Calu3 (cell line): ENCODE measurements around the gene TIMP2. TPM values are rescaled to one million over a fixed set of nuclear protein-coding genes. Genes with fewer than 3 reads are reported as not detected.
"Not testable (repeated sequence)": the region's sequence is repeated elsewhere in the genome, so short reads cannot be mapped to it uniquely, and the experiment has no call there.

Source experiments
- BruUV-seq: library from RNA; stranded (reverse); fragments of 400-500 nt; replicated peaks from 2 replicates; lab custom pipeline; 2021; lab: Mats Ljungman, UMichigan
- CTCF ChIA-PET: fragments of 300-600 bp; sonication (Branson Sonifier 250); formaldehyde crosslinking; loops from one replicate; lab custom pipeline; 2022; ENCODE audit warnings: antibody characterized with exemption; lab: Charles Lee
- DNase-seq: peaks from one replicate; pipeline ENCODE4 v3.0.0; 2022
- H3K27ac Mint-ChIP-seq: one replicate; pipeline ENCODE4 v1.8.0; 2022; ENCODE audit warnings: mixed read lengths; ENCODE audit not compliant: unreplicated experiment
- H3K27me3 Mint-ChIP-seq: one replicate; pipeline ENCODE4 v1.8.0; 2022; ENCODE audit warnings: mixed read lengths; ENCODE audit not compliant: unreplicated experiment
- H3K36me3 Mint-ChIP-seq: one replicate; pipeline ENCODE4 v1.8.0; 2022; ENCODE audit warnings: mild to moderate bottlenecking, moderate library complexity, mixed read lengths; ENCODE audit not compliant: insufficient read depth, unreplicated experiment
- H3K4me1 Mint-ChIP-seq: one replicate; pipeline ENCODE4 v1.8.0; 2022; ENCODE audit warnings: mild to moderate bottlenecking, low read depth, mixed read lengths; ENCODE audit not compliant: unreplicated experiment
- H3K4me3 Mint-ChIP-seq: one replicate; pipeline ENCODE4 v1.8.0; 2022; ENCODE audit warnings: mild to moderate bottlenecking, low read depth, moderate library complexity, mixed read lengths; ENCODE audit not compliant: unreplicated experiment
- H3K9me3 Mint-ChIP-seq: one replicate; pipeline ENCODE4 v1.8.0; 2022; ENCODE audit warnings: low read depth, mixed read lengths; ENCODE audit not compliant: unreplicated experiment
- intact Hi-C: fragments of 100-400 bp; cut with micrococcal nuclease; formaldehyde crosslinking; loops from one replicate; pipeline ENCODE4 v1.10.0; 2022; ENCODE audit not compliant: unreplicated experiment
- total RNA-seq: library from RNA; stranded (reverse); gene quantifications from 2 replicates; pipeline ENCODE4 v1.2.3, GENCODE V29; 2022
- TF ChIP-seq, protein P1 (sequence below): fragments of 200-600 bp; IDR thresholded peaks from one replicate; pipeline ENCODE4 v1.8.0; 2022; ENCODE audit warnings: antibody characterized with exemption; ENCODE audit not compliant: unreplicated experiment

TIMP2 gene
- total RNA-seq, 1 experiment from 2014 or later = 246 TPM

DNA sequence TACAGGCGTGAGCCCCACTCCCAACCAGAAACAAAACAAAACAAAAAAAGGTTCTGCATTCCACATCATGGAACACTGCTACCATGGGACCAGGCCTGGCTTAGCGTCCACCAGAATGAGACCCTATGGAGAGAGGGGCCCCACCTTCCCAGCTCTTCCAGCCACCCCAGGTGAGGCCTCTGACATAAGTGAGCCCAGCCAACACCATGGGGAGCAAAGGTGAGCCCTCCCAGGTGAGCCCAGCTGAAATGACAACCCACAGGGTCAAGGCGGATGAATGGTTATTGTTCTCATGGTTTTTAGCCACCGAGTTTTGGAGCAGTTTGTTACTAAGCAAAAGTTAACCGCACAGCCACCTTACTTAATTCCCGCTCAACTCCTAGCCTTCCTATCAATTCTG is 38.2 kb upstream of the TIMP2 start:
- no peak for DNase-seq
- CTCF ChIA-PET = interaction anchor here (1.5 kb wide), 1 partner anchor 97 kb away, joined by 3 read pairs; no protein-coding TSS in a partner anchor
- Mint-ChIP-seq H3K4me3 (no peak overlapping the region), H3K27me3 (no peaks in the 10 kb centered on the region), H3K27ac (peak overlapping the region; percentile 58), H3K36me3 (peaks cover 53% of the 10 kb centered on the region), H3K4me1 (peaks cover 16% of the 10 kb centered on the region), H3K9me3 (no peaks in the 10 kb centered on the region)
- no TSS peak for BruUV-seq
- TF ChIP-seq, protein P1, sequence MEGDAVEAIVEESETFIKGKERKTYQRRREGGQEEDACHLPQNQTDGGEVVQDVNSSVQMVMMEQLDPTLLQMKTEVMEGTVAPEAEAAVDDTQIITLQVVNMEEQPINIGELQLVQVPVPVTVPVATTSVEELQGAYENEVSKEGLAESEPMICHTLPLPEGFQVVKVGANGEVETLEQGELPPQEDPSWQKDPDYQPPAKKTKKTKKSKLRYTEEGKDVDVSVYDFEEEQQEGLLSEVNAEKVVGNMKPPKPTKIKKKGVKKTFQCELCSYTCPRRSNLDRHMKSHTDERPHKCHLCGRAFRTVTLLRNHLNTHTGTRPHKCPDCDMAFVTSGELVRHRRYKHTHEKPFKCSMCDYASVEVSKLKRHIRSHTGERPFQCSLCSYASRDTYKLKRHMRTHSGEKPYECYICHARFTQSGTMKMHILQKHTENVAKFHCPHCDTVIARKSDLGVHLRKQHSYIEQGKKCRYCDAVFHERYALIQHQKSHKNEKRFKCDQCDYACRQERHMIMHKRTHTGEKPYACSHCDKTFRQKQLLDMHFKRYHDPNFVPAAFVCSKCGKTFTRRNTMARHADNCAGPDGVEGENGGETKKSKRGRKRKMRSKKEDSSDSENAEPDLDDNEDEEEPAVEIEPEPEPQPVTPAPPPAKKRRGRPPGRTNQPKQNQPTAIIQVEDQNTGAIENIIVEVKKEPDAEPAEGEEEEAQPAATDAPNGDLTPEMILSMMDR = no peak
- intact Hi-C loops = no loop called here

DNA sequence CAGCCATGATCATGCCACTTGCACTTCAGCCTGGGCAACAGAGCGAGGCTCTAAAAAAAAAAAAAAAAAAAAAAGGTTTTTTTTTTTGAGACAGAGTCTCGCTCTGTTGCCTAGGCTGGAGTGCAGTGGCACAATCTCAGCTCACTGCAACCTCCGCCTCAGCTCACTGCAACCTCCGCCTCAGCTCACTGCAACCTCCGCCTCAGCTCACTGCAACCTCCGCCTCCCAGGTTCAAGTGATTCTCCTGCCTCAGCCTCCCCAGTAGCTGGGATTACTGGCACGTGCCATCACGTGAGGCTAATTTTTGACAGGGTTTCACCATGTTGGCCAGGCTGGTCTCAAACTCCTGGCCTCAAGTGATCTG is 37.8 kb upstream of the TIMP2 start:
- H3K4me1 Mint-ChIP-seq = peaks cover 17% of the 10 kb centered on the region
- H3K9me3 Mint-ChIP-seq, DNase-seq, BruUV-seq, intact Hi-C loops, H3K4me3 Mint-ChIP-seq, H3K27me3 Mint-ChIP-seq: not testable (repeated sequence)
- peaks cover 48% of the 10 kb centered on the region for H3K36me3 Mint-ChIP-seq
- CTCF ChIA-PET = interaction anchor here (1.0 to 1.5 kb wide), 3 partner anchors 91 to 110 kb away, joined by 3 to 6 read pairs (median 3); no protein-coding TSS in a partner anchor
- peak overlapping the region; percentile 58 for H3K27ac Mint-ChIP-seq

DNA sequence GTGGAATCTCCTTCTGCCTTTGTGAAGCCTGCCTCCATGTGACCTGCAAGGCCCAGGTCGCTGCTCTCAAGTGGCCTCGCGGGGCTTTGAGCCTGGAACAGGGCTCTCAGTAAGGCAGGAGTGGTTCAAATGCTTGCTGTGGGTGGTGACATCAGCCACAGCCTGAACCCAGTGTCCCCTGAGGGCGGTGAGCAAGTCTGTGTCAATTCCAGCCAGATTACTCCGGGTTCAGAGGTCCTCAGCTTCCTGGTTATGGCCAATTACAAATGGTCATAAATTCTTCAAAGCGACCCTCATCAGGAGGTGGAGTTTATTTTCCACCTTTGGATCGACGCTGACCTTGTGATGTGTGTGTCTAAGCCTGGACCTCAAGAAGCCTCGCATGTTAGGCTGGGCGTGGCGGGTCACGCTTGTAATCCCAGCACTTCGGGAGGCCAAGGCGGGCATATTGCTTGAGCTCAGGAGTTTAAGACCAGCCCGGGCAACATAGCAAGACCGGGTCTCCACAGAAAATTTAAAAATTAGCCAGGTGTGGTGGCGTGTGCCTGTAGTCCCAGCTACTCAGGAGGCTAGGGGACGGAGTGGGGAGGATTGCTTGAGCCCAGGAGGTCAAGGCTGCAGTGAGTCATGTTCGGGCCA is 37.3 kb upstream of the TIMP2 start:
- Mint-ChIP-seq H3K9me3 (no peaks in the 10 kb centered on the region), H3K36me3 (peaks cover 44% of the 10 kb centered on the region), H3K4me1 (peaks cover 17% of the 10 kb centered on the region), H3K27ac (peak overlapping the region; percentile 56), H3K27me3 (no peaks in the 10 kb centered on the region), H3K4me3 (no peak overlapping the region)
- TF ChIP-seq, protein P1 = no peak
- intact Hi-C loops = no loop called here
- BruUV-seq = no TSS peak
- DNase-seq = peak; percentile 69
- CTCF ChIA-PET = interaction anchor here (0.8 to 1.5 kb wide), 4 partner anchors 79 to 110 kb away, joined by 3 to 6 read pairs (median 3); no protein-coding TSS in a partner anchor

DNA sequence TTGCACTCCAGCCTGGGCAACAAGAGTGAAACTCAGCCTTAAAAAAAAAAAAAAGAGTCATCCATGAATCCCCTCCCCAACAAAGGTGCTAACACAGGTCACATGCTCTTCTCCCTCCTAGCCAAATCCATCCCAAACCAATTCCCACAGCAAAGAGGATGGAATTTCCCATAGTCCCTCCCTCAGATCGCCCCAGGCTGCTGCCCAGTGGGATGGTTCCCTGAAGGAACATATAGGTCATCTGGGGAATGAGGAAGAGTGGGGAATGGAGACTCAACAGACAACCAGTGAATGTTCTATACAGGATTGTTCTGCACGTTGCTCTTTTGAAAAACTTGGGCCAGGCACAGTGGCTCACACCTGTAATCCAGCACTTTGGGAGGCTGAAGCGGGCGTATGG is 36.4 kb upstream of the TIMP2 start:
- Mint-ChIP-seq H3K9me3 (no peaks in the 10 kb centered on the region), H3K4me3 (no peak overlapping the region), H3K27me3 (no peaks in the 10 kb centered on the region), H3K4me1 (peaks cover 26% of the 10 kb centered on the region), H3K36me3 (peaks cover 45% of the 10 kb centered on the region), H3K27ac (peak overlapping the region; percentile 36)
- no TSS peak for BruUV-seq
- no peak for DNase-seq
- TF ChIP-seq, protein P1 = no peak
- CTCF ChIA-PET = interaction anchor here (0.6 to 1.4 kb wide), 2 partner anchors 10 to 934 kb away, joined by 3 to 4 read pairs; no protein-coding TSS in a partner anchor
- intact Hi-C loops = no loop called here

DNA sequence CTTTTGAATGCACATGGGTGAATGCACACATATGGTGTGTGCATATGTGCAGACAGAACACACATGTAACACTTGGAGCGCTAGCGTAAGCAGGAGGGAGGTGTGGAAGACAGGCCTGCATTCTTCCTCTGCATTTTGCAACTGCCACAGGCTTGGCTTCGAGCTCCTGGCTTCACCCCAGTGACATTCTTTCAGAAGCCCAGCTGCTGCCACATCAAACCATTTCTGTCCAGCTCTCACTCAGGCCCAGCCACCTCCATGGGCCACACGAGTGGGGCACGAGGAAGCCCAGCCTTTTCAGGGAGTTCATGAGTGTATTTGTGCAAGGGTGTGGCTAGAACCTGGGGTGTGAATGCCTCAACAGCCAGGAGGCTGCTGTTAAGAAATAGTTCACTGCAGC is 35.7 kb upstream of the TIMP2 start:
- DNase-seq = no peak
- Mint-ChIP-seq H3K4me1 (peaks cover 32% of the 10 kb centered on the region), H3K27me3 (no peaks in the 10 kb centered on the region), H3K9me3 (no peaks in the 10 kb centered on the region), H3K4me3 (no peak overlapping the region), H3K36me3 (peaks cover 43% of the 10 kb centered on the region), H3K27ac (peak overlapping the region; percentile 36)
- BruUV-seq = no TSS peak
- intact Hi-C loops = no loop called here
- CTCF ChIA-PET = interaction anchor here (0.6 to 1.4 kb wide), 3 partner anchors 11 to 935 kb away, joined by 3 to 4 read pairs (median 3); no protein-coding TSS in a partner anchor
- TF ChIP-seq, protein P1 = no peak
